NCI-H1092 treated with DMSO at 0.1 percent for 48 hours (cell line): ENCODE measurements around the gene PIK3R1.

ENCODE experiments used
- DNase-seq: peaks from one replicate; lab custom pipeline; 2025; lab: John Stamatoyannopoulos, UW

The PIK3R1 gene

DNA sequence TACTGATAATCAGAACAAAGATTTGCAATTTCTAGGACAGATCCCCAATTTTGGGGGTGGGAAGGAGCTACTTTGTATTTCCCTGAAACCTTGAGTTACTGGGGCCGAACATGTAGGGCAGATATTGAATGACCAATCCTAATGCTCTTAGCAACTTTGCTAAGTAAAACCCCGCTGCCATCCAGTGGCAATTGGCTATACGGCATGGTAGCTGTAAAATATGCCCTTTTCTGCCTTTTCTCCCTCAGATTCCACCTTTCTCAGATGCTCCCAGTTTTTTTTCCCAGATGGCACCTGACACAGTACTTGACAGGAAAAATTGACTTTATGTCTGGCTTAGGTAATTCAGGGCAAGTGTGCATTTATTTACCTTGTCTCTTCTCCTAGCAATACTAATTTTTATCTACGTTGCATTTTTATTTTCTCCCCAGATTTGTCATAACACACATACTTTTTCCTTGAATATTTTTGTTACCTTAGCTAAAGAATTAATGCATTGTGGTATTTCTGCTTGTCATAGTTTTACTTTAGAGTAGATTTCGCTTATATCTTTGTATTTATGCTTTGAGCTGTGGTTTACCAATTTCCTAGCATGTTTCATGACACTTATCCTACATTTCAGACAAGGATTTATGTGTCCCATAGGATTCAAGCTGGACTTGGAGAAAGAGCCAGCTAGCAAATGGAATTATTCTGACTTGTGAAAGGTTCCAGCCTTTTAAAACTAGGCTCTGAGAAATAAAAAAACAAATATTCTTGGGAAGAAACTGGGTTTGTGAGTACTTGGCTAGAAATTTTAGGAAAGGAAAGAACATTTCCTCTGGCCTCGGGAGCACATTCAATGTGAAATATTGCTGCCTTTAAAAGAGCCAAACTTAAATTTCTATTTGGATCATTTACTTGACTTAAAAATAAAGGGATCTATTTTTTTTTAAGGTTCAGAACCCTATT lies 37.4 kb downstream of the PIK3R1 start:
- DNase-seq, result peak; percentile 32

DNA sequence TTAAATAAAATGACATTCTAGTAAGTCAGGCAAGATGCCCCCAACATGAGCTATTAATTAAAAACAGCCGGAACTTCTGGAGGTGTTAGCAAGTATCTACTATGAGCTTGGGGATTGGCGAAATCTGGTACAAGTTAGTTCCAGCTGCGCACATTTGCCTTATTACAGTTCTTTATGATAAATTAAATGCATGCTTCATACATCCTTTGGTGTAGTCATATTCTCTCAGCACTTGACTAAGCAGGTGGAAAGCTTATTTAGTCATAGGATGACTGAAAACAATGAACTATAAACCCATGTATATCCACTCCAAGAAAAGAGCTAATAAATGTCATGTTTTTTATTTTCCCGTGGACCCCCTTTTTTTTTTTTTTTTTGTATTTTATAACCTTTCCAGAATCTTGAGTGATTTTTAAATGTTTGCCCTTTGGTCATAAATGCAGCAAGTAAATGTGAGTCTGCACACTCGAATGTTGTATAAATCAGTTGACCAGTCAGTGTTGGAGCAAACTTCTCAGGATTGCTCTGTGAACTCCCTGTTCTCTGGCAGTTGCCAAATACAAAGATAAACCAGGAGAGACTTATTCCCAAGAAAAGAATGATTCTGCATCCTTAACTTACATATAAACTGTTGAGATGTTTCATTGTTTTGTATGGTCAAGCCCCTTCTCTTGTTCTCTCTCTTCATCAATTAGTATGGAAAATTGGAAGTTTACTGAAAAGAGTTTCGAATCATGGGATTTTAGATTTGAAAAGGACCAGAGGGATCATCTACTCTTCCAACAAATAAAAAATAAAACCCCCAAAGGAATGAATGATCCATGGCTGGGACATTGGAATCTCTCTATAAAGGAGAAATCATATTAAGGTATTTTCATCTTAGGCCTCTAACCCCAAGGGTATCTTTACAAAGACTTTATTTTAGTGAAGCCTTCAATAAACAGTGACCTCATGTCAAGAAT lies 38.3 kb downstream of the PIK3R1 start:
- no peak for DNase-seq

DNA sequence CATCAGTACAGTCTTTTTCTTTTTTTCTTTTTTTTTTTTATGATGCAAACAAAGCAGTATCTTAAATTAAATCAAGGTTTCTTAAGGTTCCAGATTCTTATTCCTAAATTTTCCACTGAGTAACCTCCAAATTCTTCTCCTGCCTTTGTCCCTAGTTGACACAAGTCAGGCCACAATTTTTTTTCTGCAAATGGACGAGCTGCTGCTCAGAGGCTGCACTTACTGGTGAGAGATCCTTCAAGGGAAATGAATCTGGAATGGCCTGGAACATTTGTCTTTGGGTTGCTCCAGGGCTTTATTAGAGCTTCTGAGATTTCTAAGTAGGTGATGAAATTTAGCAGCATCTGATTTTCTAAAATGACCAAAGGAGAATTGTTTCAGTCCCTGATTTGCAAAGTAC lies 39.3 kb downstream of the PIK3R1 start:
- no peak for DNase-seq

- DNase-seq, result no peak
Measured at GRCh38 chr5:68255305-68256120, 40.0 kb downstream of the PIK3R1 start.

- DNase-seq, result no peak
Measured at GRCh38 chr5:68257210-68257609, 41.7 kb downstream of the PIK3R1 start.

- DNase-seq, result no peak
Measured at GRCh38 chr5:68258531-68258930, 43.0 kb downstream of the PIK3R1 start.

- DNase-seq, result no peak
Measured at GRCh38 chr5:68259700-68260099, 44.1 kb downstream of the PIK3R1 start.

DNA sequence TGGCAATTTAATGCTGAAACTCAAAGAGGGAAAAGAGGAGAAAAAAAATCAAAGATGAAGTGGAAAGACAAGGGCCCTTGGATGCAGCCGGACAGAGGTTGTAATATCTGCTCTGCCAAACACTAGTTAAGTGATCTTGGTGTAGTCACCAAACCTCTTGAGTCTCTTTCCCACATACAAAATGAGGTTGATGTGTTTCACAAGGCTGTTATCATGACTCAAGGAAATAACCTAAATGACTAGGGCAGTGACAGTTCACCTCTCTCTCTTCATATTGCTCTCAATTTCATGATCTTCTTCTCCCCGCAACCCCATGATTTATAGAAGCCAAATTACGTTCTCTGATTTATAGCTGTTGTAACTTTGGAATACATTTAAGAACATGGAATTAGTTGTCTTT lies 44.9 kb downstream of the PIK3R1 start:
- no peak for DNase-seq

GRCh38 chr5:68261169-68261568 lies 45.6 kb downstream of the PIK3R1 start:
- DNase-seq, result no peak

GRCh38 chr5:68261569-68262065 lies 46.1 kb downstream of the PIK3R1 start:
- no peak for DNase-seq

DNA sequence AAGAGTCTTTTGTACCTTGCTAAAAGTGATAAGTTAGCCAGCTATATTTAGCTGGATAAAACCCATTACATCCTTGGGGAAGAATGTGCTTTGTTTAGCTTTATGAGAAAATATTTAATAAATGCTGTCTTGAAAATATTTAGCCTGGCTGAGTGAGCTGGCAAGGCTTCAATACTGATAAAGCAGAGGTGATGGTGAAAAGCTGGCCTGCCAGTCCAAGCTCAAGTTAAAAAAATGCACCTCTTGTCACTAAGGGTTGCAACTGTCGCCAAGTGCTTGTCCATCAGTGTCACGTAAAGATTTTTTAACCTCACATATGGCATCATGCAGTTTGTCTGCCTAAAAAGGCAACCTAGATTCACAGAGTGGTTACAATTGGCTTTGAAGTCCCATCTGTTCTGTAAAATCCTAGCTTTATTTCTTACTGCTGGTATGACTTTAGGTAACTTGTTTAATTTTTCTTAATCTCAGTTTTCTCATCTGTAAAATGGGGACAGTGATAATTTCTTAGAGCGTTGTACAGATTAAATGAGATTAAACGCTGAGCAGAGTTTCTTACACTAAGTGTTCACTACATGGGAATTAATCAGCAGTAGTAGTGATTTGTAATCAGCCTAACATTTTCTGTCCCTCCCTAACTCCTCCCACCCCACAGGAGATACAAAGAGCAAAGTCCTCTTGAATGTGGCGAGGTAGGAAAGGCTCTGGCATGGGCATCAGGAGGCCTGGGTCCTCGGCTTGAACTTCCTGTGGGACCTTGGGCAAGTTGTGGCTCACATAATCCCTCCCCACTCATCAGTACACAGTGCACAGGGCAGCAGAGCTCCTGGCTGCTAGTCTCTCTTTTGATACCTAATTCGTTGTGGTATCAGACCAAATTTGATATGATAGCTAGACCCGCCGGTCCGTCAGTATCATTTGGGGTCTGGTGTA lies 48.7 kb downstream of the PIK3R1 start:
- DNase-seq, result no peak

DNA sequence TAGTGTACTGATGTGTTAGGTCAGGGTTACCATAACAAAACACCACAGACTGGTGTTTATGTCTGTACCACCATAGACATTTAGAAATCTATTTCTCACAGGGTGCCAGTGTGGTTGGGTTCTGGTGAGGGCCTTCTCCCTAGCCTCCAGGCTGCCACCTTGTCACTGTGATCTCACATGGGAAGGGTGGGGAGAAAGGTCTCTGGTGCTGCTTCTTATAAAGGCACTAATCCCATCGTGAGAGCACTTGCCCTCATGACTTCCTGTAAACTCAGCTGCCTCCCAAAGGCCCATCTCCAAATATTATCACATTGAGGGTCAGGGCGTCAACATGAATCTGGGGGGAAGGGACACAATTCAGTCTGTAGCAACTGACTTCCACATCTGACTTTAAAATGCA lies 49.8 kb downstream of the PIK3R1 start:
- DNase-seq, result no peak

- DNase-seq, result no peak
Measured at GRCh38 chr5:68265822-68266395, 50.4 kb downstream of the PIK3R1 start.

DNA sequence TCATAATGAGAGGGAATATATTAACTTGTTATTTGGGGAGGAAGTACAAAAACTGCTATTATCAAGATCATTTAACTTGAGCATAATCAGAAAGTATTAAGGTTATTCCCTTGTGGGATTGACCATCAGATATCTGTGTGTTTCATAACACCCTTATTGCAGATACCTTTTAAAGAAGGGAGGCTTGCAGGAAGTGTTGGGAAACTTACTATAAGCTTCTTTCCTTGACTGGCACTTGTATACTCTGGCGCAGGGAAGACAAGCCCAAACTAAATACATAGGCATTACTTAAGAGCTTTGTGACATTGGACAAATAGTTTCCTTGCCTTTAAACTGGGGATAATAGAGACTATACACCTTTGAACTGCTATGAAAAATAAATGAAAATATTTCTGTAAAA lies 50.9 kb downstream of the PIK3R1 start:
- DNase-seq, result no peak

GRCh38 chr5:68267066-68267465 lies 51.5 kb downstream of the PIK3R1 start:
- no peak for DNase-seq

DNA sequence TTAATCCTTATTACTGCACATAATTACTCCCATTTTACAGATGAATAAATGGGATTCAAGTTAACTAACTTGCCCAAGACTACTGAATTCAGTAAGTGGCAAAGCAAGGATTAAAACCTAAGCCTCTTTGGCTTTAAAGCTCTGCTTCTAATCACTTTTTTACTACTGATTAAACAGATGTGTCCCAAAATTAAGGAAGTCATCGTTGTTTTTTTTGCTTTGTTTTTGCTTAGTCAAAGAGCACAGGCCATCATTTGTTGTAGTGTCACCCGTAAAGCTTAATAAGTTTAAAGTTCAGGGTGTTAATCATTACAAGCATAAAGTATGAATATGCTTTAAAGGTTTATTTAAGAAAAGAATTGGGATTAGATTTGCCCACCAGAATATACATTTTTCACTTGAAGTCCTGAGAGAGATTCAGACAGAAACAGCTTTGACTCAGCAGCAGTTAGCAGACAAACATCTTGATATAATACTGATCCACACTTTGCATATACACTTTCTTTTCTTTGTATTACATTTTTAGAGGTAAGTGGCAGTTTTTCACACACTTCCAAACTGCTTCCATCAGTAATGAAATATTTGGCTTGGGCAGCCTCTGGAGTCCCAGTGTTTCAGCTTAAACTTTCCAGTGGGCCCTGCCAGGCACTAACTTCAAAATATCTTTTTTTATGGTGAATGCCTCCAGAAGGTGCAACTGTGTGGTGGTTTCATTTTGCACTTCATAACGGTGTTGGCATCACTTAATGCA lies 52.7 kb downstream of the PIK3R1 start:
- DNase-seq, result no peak

DNA sequence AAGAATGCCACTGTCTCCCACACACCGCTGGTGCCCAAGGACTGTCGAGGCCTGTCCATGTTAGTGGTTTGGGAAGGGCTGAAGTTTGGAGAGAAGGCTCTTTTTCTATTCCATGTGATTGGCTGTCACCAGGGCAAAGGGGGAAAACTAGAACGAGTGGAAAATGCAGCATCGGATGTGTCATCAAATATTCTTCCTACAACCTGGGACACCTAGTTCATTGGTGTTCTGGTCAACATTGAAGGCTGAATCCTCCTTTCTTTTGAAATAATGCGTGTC lies 53.2 kb downstream of the PIK3R1 start:
- DNase-seq, result no peak

DNA sequence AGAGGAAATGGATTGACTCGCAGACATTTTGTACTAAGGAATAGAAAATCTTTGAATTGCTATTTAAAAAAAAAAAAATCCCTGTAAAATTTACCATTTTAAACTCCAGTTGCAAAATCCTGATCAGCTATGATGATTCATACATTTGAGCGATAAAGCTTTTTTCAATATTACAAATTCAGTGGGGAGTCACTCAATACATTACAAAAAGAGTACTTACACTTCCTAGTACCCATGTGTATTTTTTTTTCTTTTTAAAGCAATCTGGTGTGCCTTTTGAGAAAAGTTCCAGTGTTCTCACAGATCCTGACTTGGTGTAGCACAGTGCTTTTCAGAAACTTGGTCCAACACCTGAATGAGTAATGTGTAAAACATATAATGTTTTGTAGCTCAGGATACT lies 54.3 kb downstream of the PIK3R1 start:
- no peak for DNase-seq

DNA sequence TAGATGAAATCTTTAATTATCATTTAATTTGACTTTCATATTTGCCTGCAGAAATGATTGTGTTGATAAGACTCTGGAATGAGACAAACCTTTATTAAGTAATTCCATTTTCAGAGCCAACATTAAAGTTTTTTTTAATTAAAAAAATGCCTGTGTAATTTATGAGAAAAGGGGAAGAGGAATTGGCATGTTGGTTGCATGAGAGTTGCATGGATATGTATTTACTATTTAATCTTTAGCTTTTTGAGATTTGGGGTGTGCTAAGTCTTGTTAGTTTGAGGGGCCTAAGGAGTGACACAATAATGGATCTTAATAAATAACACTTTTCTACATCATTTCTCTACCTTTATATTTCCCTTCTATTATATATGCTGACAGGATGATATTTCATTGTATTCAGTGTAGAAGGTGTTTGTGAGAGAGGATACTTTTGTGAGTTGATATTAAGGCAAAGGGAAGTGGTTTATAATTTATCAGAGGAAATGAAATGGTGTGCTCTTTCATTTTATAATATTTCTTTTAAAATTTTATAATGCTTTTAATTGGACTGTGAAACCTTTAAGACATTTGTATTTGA lies 54.9 kb downstream of the PIK3R1 start:
- DNase-seq, result no peak
